OCI-LY7 (cell line): ENCODE results near the gene ZCCHC10. TPM values are rescaled to one million over a fixed set of nuclear protein-coding genes. Genes with fewer than 3 reads are reported as not detected.

Experiments used
- BruUV-seq: library from RNA; stranded (reverse); fragments of 400-500 nt; replicated peaks from 2 replicates; lab custom pipeline; 2021; lab: Mats Ljungman, UMichigan
- CTCF ChIA-PET: fragments of 300-600 bp; sonication (Branson Sonifier 250); formaldehyde crosslinking; loops from one replicate; lab custom pipeline; 2022; ENCODE audit warnings: antibody characterized with exemption; ENCODE audit not compliant: unreplicated experiment; lab: Charles Lee
- POLR2A ChIA-PET: fragments of 300-600 bp; sonication (Branson Sonifier 250); formaldehyde crosslinking; loops from one replicate; lab custom pipeline; 2022; ENCODE audit warnings: antibody characterized with exemption; lab: Charles Lee
- DNase-seq: peaks from one replicate; pipeline ENCODE4 v3.0.0-alpha.2; 2015; ENCODE audit warnings: low spot score
- H2AFZ ChIP-seq: fragments of 200-600 bp; sonication (generic), shearing (Covaris generic); 2 replicates; pipeline ENCODE4 v1.6.1; 2014; ENCODE audit warnings: mild to moderate bottlenecking, antibody characterized with exemption, low read length, moderate library complexity
- H3K27ac ChIP-seq: fragments of 200-600 bp; sonication (generic); 2 replicates; pipeline ENCODE4 v1.5.1; 2014; ENCODE audit warnings: mixed run types, low read depth, mild to moderate bottlenecking, moderate library complexity, low read length, inconsistent platforms; ENCODE audit not compliant: poor library complexity, severe bottlenecking
- H3K36me3 ChIP-seq: fragments of 200-600 bp; sonication (generic); 2 replicates; pipeline ENCODE4 v1.6.1; 2014; ENCODE audit warnings: mild to moderate bottlenecking, antibody characterized with exemption, low read length, moderate library complexity, mixed read lengths; ENCODE audit not compliant: insufficient read depth
- H3K4me1 ChIP-seq: fragments of 200-600 bp; sonication (generic); 2 replicates; pipeline ENCODE4 v1.5.1; 2014; ENCODE audit warnings: mild to moderate bottlenecking, low read length; ENCODE audit not compliant: insufficient read depth, poor library complexity, severe bottlenecking
- H3K4me2 ChIP-seq: fragments of 200-600 bp; sonication (generic); 2 replicates; pipeline ENCODE4 v1.6.1; 2014; ENCODE audit warnings: mild to moderate bottlenecking, low read length
- H3K4me3 ChIP-seq: fragments of 200-600 bp; sonication (generic); 2 replicates; pipeline ENCODE4 v1.5.1; 2014; ENCODE audit warnings: mild to moderate bottlenecking, low read depth, low read length; ENCODE audit not compliant: poor library complexity, severe bottlenecking
- H3K79me2 ChIP-seq: fragments of 200-600 bp; sonication (generic); 2 replicates; pipeline ENCODE4 v1.6.1; 2016; ENCODE audit warnings: low read depth, mild to moderate bottlenecking, low read length, moderate library complexity, mixed read lengths; ENCODE audit not compliant: insufficient read depth
- H3K9me2 ChIP-seq: fragments of 200-600 bp; sonication (generic); 2 replicates; pipeline ENCODE4 v1.6.1; 2016; ENCODE audit warnings: mild to moderate bottlenecking, low read length, mixed read lengths; ENCODE audit not compliant: insufficient read depth
- H3K9me3 ChIP-seq: fragments of 200-600 bp; sonication (generic); 2 replicates; pipeline ENCODE4 v1.6.1; 2014; ENCODE audit warnings: mild to moderate bottlenecking, mixed run types, low read length, mixed read lengths
- H4K20me1 ChIP-seq: fragments of 200-600 bp; sonication (generic); 2 replicates; pipeline ENCODE4 v1.6.1; 2014; ENCODE audit warnings: mild to moderate bottlenecking, antibody characterized with exemption, low read length, moderate library complexity, mixed read lengths; ENCODE audit not compliant: insufficient read depth
- EZH2phosphoT487 ChIP-seq: fragments of 200-600 bp; sonication (generic); IDR thresholded peaks from 2 replicates; pipeline ENCODE4 v1.6.1; 2018; ENCODE audit warnings: low read depth, borderline replicate concordance, mild to moderate bottlenecking, mixed run types, antibody characterized with exemption, low read length, moderate library complexity, mixed read lengths
- intact Hi-C: fragments of 100-400 bp; cut with micrococcal nuclease; formaldehyde crosslinking; loops from one replicate; pipeline ENCODE4 v1.10.0; 2022; ENCODE audit not compliant: unreplicated experiment
- total RNA-seq, 2 experiments: library from RNA; depleted of rRNA in 1 of 2; stranded (reverse); fragments of >200 nt in 1 of 2; shearing (Covaris generic) in 1 of 2; gene quantifications; 2 replicates each; pipeline ENCODE4 v1.2.3, GENCODE V29; 2014 to 2022
- TF ChIP-seq, protein P1 (sequence below): fragments of 200-600 bp; sonication (generic); conservative IDR thresholded peaks from 2 replicates; pipeline ENCODE4 v1.5.1; 2014; ENCODE audit warnings: mild to moderate bottlenecking, antibody characterized with exemption, low read length, moderate library complexity, mixed read lengths

The ZCCHC10 gene
- total RNA-seq, 2 experiments from 2014 or later, result 27.2 to 45.4 TPM

DNA sequence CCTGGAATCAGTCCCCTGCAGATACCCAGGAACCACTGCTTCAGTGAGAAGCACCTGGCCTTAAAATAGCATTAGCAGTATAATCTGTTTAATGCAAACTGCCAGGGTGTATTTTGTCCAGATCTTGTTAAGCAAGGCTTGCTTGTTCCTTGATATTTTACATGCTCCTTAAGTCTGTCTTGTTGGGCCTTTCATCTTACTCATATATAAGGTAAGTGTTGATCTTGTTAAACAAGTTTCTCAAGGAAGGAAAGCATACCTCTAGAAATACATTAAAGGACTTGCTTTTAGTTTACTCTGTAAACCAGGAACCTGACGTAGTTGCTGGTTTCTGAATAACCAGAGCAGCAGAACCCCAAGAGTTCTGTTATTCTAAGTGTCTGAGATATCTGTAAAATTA, 39.1 kb upstream of the ZCCHC10 start:
- no peak overlapping the region for H3K27ac ChIP-seq
- peaks cover 8% of the 10 kb centered on the region for H3K4me1 ChIP-seq
- H3K4me2 ChIP-seq, result no peak overlapping the region
- intact Hi-C loops, result no loop called here
- H3K36me3 ChIP-seq, result peaks cover 90% of the 10 kb centered on the region
- H3K79me2 ChIP-seq, result peaks cover 86% of the 10 kb centered on the region
- no peaks in the 10 kb centered on the region for H3K9me2 ChIP-seq
- POLR2A ChIA-PET, result no interaction called here
- peaks cover 11% of the 10 kb centered on the region; the same call in 1 of the 2 replicates for H4K20me1 ChIP-seq
- CTCF ChIA-PET, result no interaction called here
- no peak overlapping the region for H3K4me3 ChIP-seq
- no peaks in the 10 kb centered on the region for H3K9me3 ChIP-seq
- no TSS peak for BruUV-seq
- TF ChIP-seq, protein P1, sequence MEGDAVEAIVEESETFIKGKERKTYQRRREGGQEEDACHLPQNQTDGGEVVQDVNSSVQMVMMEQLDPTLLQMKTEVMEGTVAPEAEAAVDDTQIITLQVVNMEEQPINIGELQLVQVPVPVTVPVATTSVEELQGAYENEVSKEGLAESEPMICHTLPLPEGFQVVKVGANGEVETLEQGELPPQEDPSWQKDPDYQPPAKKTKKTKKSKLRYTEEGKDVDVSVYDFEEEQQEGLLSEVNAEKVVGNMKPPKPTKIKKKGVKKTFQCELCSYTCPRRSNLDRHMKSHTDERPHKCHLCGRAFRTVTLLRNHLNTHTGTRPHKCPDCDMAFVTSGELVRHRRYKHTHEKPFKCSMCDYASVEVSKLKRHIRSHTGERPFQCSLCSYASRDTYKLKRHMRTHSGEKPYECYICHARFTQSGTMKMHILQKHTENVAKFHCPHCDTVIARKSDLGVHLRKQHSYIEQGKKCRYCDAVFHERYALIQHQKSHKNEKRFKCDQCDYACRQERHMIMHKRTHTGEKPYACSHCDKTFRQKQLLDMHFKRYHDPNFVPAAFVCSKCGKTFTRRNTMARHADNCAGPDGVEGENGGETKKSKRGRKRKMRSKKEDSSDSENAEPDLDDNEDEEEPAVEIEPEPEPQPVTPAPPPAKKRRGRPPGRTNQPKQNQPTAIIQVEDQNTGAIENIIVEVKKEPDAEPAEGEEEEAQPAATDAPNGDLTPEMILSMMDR, result no peak
- no peak for TF ChIP-seq EZH2phosphoT487
- DNase-seq, result no peak
- H2AFZ ChIP-seq, result no peak overlapping the region

- ChIA-PET CTCF (no interaction called here), POLR2A (interaction anchor here (1.1 kb wide), 1 partner anchor 12 kb away, joined by 4 read pairs; the partner anchor contains the start of gene HSPA4)
- BruUV-seq, result no TSS peak
- intact Hi-C loops, result no loop called here
- H3K9me2 ChIP-seq, result no peaks in the 10 kb centered on the region
- H3K9me3 ChIP-seq, result no peaks in the 10 kb centered on the region
- DNase-seq, result no peak
- no peak overlapping the region for H3K4me2 ChIP-seq
- H2AFZ ChIP-seq, result no peak overlapping the region
- no peak for TF ChIP-seq EZH2phosphoT487
- TF ChIP-seq, protein P1, result no peak
- peaks cover 16% of the 10 kb centered on the region; the same call in 1 of the 2 replicates for H4K20me1 ChIP-seq
- H3K36me3 ChIP-seq, result peaks cover 86% of the 10 kb centered on the region
- peaks cover 90% of the 10 kb centered on the region for H3K79me2 ChIP-seq
- no peak overlapping the region for H3K4me3 ChIP-seq
- no peak overlapping the region for H3K27ac ChIP-seq
- H3K4me1 ChIP-seq, result peaks cover 8% of the 10 kb centered on the region
These were observed 37.6 kb upstream of the ZCCHC10 start for GRCh38 chr5:133063965-133064364.

- Histone ChIP-seq H4K20me1 (peaks cover 23% of the 10 kb centered on the region), H3K9me3 (no peaks in the 10 kb centered on the region), H3K79me2 (peaks cover 100% of the 10 kb centered on the region), H3K36me3 (peaks cover 80% of the 10 kb centered on the region), H3K9me2 (no peaks in the 10 kb centered on the region), H3K4me2 (no peak overlapping the region), H3K27ac (no peak overlapping the region), H2AFZ (no peak overlapping the region), H3K4me3 (no peak overlapping the region), H3K4me1 (peaks cover 15% of the 10 kb centered on the region)
- intact Hi-C loops, result no loop called here
- POLR2A ChIA-PET, result interaction anchor here (0.7 to 1.4 kb wide), 4 partner anchors 9 to 42 kb away, joined by 3 to 4 read pairs (median 4); no protein-coding TSS in a partner anchor
- DNase-seq, result no peak
- CTCF ChIA-PET, result no interaction called here
- no peak for TF ChIP-seq EZH2phosphoT487
- TF ChIP-seq, protein P1, result no peak
- BruUV-seq, result no TSS peak
These were observed 35.9 kb upstream of the ZCCHC10 start for GRCh38 chr5:133062276-133062675.
